ENCODE results near the gene AHSG.
"Not testable (repeated sequence)": the region's sequence is repeated elsewhere in the genome, so short reads cannot be mapped to it uniquely, and the experiment has no call there.

Gene AHSG

GRCh38 chr3:186618318-186618938 is 5.6 kb downstream of the AHSG start:
- no peak for DNase-seq

GRCh38 chr3:186619787-186620212 is 6.9 kb downstream of the AHSG start:
- DNase-seq = no peak

GRCh38 chr3:186620213-186621092 is 7.6 kb downstream of the AHSG start:
- no peak for DNase-seq

- no peak for DNase-seq
Measured at GRCh38 chr3:186621894-186622650, 9.2 kb downstream of the AHSG start.

GRCh38 chr3:186622651-186623310 is 9.9 kb downstream of the AHSG start:
- no peak for DNase-seq

GRCh38 chr3:186624598-186624997 is 11.7 kb downstream of the AHSG start:
- DNase-seq = no peak

GRCh38 chr3:186625600-186626042 is 12.8 kb downstream of the AHSG start:
- no peak for DNase-seq

- DNase-seq = no peak
Measured at GRCh38 chr3:186626254-186626847, 13.5 kb downstream of the AHSG start.

GRCh38 chr3:186627852-186628414 is 15.1 kb downstream of the AHSG start:
- no peak for DNase-seq

GRCh38 chr3:186628756-186629155 is 15.9 kb downstream of the AHSG start:
- DNase-seq = no peak

GRCh38 chr3:186630950-186631641 is 18.2 kb downstream of the AHSG start:
- no peak for DNase-seq

- no peak for DNase-seq
Measured at GRCh38 chr3:186633481-186633880, 20.6 kb downstream of the AHSG start.

GRCh38 chr3:186634207-186634606 is 21.3 kb downstream of the AHSG start:
- DNase-seq = not testable (repeated sequence)

- no peak for DNase-seq
Measured at GRCh38 chr3:186635532-186635931, 22.7 kb downstream of the AHSG start.

GRCh38 chr3:186636536-186636935 is 23.7 kb downstream of the AHSG start:
- no peak for DNase-seq

GRCh38 chr3:186637686-186638085 is 24.8 kb downstream of the AHSG start:
- DNase-seq = no peak

GRCh38 chr3:186638259-186638658 is 25.4 kb downstream of the AHSG start:
- no peak for DNase-seq

GRCh38 chr3:186639778-186640472 is 27.1 kb downstream of the AHSG start, which contains the start of gene FETUB:
FETUB (plus strand) TSS chr3:186640399; CDS start chr3:186640461, 62 bp downstream.
- no peak for DNase-seq

- DNase-seq = no peak
Measured at GRCh38 chr3:186640473-186640818, 27.6 kb downstream of the AHSG start.

GRCh38 chr3:186640929-186641328 is 28.1 kb downstream of the AHSG start:
- DNase-seq = no peak

- peak; percentile 6 for DNase-seq
Measured at GRCh38 chr3:186642014-186642413, 29.2 kb downstream of the AHSG start.
